Esophagus squamous epithelium (tissue), 4 donors: ENCODE data around the gene PDE7B.

Source experiments
- CTCF ChIP-seq, 6 experiments: fragments of 450-650 bp in 4 of 6; fragments of 200-600 bp in 2 of 6; sonication (generic) in 2 of 6; IDR thresholded peaks; one replicate each; pipeline ENCODE4 v1.5.1; 2016 to 2019; ENCODE audit warnings: antibody characterized with exemption in 6 of 6, mild to moderate bottlenecking in 4 of 6, moderate library complexity in 4 of 6
- POLR2A ChIP-seq, 4 donors: fragments of 450-650 bp; IDR thresholded peaks; one replicate each; pipeline ENCODE4 v1.6.1; 2017; ENCODE audit warnings: antibody characterized with exemption in 4 of 4, mild to moderate bottlenecking in 4 of 4, moderate library complexity in 3 of 4

- TF ChIP-seq POLR2A (IDR thresholded peaks at IDR 0.05): no peak
- no peak for TF ChIP-seq CTCF (IDR thresholded peaks at IDR 0.05)
Observed at GRCh38 chr6:135811644-135812526, 39.6 kb upstream of the PDE7B start.
